GM18517 (cell line): ENCODE results near the gene AFAP1L1.

Experiments
- ATAC-seq: cut with Tn5 transposase; IDR thresholded peaks from one replicate; pipeline ENCODE4 v1.9.1; 2021; ENCODE audit warnings: mild to moderate bottlenecking, moderate library complexity; ENCODE audit not compliant: unreplicated experiment

The AFAP1L1 gene

DNA sequence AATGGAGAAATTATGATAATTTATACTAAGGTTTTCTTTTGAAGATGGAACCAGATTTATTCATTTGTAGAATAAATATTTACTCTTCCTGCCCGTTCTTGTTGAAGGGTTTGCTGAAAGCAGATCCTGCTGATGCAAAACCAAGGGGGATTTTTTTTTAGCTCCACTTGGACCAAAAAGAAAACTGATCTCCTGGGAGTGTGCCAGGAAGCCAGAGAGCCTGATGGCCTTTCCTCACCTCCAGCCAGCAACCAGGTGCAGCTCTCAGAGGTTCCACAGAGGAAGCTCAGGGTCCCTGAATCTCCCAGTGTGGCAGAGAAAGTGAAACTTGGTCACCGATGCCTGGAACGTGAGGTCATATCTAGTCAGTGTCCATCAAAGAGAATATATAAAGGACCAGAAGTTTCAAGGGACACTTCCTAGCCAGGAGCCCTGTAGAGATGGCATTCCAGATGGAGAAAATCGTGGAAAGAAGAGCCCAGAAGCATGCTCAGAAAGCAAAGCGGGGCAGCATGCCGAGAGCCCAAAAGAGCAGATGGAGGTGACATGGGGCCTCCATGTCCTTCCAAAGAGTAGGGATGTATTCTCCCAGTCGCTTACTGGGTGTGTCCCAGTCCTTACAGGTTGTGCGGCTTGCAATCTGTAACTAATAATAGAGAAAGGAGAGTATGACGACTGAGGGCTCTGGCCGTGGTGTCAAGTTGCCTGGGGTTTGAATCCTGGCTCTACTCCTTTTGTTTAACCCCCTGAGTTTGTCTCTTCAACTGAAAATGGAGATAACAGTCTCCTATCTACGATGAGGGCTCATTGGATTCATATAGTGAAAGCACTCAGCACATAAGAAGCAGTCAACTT, 12.2 kb downstream of the AFAP1L1 start:
- no peak for ATAC-seq

DNA sequence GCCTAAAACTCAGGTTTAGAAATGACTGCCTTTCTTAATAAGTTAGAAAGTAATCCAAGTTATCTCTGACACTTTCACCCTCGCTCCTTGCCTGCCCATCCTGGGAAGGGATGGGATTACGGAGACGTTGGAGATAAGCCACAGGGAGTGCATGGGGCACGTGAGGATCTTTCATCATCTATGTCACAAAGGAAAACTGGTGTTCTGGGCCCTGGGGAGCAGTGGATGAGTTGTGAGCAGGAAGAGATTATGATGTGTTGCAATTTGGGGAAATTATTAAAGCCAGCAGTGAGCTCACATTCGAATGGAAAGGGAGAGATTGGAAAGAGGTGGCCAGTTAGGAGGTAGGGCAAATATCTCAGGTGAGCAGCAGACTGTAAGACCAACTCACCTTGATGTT, 12.8 kb downstream of the AFAP1L1 start:
- no peak for ATAC-seq

DNA sequence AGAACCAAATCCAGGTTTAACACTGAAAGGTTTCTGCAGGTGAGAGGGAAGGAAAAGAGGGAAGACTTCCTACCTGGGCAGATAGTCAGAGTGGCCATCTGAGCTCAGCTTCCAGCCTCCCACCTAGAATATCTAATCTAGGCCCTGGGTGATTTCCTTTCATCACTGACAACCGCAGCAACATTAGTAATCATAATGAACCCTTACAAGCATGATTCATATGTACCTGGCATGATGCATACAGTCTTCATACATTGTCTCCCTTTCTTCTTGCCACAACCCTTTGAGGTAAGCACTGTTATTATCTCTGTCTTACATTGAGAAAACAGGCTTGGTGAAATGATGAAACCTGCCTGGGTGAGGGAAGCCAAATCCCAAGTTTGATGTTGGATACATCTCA, 13.5 kb downstream of the AFAP1L1 start:
- ATAC-seq, result no peak

DNA sequence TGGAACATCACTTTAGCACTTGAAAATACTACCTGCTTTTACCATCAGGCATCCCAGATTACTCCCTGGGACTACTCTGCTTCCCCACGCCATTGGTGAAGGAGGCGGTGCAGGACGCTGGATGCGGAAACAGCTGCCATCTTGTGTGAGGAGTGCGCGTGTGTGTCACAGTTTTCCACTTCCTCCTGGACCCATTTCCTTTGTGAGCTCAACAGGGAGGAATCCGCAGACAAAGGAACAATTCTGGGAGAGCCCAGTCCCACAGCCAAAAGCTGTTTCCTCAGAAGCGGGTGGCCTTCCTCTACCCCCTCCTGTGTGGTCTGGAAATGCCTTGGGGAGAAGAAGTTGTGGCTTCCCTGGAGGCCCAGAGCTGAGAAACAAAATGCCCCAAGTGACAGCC, 16.8 kb downstream of the AFAP1L1 start:
- ATAC-seq, result no peak

DNA sequence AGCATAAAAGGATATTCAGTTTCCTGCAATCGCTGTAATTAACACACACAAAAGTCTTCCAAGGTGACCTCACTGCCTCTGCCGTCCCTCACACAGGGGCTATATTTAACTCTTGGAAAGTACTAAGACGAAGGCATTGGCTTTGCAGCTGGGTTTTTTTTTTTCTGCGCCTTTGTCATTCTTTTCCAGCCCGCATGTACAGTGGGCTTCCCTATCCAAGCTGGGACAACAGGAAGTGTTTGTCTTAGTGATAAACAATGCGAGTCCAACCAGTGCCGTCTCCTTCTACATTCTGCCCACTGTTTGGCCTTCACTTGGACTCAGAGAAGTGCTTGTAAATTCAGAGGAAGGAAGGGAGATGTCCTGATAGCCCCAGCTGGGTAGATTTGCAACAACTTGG, 17.6 kb downstream of the AFAP1L1 start:
- ATAC-seq, result no peak

DNA sequence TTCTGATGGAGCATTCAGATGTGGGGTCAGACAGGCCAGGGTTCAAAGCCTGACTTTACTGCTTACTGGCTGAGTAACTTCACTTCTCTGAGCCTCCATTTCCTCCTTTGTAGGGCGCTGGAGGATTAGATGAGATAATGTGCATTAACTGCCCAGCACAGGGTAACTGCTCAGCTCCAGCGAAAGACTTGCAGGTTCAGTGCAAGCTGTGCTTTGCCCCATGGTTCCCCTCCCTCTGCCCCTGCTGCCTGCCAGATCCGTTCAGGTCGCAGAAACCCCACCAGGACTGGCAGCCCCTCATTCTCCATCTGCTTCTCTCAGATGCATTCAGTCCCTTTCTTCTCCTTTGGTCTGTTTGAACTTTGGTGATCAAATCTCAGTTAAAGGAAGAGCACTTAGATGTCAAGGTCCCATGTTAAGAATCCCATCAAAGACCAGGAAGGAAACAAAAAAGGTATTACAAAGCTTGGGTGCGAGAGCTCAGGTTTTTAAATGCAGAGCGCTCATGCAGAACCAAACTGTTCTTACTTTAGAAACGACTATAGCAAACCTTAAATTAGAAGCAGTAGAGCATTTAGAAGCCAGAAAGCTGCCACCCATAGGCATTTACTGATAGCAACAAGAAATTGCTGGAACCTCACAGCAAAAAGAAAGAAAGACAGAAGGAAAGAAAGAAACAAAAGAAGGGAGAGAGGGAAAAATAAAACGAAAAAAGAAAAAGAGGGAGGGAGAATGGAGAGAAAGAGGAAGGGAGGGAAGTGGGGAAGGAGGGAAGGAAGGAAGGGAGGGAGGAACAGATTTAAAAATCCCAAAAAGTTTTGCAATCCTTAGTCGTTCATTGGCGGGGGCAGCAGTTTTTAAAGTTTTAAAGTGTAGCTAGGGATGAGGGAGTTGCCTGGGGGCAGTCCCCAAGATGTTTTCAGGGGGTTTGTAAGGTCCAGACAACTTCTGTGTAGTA, 23.5 kb downstream of the AFAP1L1 start:
- no peak for ATAC-seq

DNA sequence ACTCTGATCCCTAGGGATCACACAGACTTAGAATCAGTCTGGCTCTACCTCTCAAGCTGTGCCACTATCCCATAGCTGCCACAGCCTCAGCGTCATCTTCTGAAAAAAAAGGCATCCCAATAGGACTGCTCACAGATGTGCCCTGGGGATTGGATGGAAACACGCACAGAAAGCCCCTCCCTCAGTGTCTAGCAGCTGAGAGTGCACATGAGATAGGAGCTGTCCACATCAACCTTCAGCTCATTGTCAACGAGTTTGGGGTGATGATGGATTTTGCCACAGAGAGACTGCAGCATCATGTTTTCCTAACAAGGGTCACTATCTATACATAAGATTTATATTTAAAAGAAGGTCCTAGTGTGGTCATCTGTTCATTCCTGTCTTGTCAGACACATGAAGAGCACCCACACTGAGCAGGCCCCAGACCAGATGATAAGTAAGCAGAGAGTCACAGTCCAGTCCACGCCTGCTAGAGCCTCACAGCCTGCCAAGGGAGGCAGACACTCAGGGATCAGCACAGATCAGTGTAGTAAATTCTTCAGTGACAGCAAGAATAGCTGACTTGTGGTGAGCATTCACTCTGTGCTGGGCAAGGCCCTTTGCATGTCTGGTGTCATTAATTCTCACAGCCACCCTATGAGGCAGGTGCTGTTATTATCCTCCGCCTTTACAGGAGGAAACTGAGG, 25.8 kb downstream of the AFAP1L1 start:
- ATAC-seq, result no peak

DNA sequence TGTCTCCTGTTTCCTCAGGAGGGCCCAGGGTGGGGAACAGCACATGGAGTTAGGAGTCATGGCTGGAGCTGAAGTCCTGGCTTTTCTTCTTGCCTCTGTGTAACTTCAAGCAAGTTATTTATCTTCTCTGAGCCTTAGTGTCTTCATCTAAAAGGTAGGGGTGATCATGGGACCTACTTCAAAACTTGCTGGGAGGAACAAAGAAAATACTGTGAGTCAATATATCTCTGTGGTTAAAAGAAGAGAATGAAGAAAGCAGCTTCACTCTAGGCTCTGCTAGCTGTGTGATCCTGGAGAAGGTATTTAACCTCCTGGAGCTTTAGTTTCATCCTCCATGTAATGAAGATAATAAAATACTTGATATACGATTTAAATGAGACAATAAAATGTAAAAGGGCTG, 26.5 kb downstream of the AFAP1L1 start:
- no peak for ATAC-seq

DNA sequence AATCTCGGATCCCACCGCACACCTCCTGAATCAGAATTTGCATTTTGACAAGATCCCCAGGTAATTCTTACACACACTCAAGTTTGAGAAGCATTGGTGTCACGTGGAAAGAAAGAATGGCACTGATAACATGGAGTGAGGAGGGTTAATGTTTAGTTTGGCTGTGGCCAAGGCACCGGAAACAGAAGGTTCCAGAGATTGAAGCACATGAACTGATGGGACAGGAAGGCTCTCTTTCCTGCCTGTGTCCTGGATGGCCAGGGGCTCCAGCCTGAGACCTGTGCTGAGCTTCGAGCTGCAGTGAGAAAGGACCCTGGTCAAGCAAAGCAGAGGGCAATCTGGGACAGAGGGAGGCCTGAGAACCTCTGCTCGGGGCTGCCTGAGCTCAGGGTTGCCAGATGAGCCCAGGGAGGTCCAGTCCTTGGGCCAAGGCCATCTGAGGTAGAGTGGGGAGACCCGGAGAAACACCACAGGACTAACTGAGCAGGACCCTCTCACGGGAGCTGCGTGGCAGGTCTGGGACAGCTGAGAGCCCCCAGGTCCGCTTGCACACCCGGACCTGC, 27.3 kb downstream of the AFAP1L1 start:
- ATAC-seq, result no peak

DNA sequence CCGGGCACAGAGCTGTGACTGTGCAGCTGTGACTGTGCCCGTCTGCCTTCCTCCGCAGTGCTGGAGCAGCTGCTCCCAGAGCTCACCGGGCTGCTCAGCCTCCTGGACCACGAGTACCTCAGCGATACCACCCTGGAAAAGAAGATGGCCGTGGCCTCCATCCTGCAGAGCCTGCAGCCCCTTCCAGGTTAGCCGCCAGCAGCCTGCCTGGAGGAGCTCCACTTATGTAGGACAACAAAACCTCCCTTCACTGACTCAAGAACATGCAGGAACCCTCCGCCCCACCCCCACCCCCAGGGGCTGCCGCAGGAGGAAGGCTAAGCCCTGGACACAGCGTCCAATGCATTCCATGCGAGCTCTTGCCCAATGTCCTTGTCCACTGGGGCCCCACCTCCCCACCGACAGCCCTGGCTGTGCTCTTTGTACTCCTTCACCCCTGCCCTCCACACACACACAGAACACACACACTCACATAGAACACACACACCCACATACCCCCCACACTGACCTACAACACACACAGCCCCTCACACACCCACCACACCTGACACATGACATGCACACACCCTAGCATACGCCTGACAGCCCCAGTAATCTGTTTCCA, 27.9 kb downstream of the AFAP1L1 start:
- no peak for ATAC-seq

DNA sequence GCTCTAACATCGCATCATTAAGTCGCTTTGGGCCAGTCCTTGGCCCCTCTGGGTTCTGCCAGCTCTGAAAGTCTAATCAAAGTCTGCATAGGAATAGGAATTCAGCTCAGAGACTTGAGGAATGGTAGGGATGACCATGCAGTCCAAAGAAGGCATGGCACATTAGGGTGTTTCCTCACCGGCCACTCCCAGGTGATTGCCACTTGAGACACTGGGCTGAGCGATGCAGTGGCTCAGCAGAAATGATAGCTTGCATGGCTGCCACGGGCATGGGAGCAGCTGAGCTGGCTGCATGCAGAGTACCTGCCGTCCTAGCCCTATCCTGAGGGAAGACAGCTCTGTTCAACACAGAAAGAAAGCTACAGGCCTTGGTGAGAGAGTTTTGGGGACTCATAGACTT, 28.8 kb downstream of the AFAP1L1 start:
- no peak for ATAC-seq

DNA sequence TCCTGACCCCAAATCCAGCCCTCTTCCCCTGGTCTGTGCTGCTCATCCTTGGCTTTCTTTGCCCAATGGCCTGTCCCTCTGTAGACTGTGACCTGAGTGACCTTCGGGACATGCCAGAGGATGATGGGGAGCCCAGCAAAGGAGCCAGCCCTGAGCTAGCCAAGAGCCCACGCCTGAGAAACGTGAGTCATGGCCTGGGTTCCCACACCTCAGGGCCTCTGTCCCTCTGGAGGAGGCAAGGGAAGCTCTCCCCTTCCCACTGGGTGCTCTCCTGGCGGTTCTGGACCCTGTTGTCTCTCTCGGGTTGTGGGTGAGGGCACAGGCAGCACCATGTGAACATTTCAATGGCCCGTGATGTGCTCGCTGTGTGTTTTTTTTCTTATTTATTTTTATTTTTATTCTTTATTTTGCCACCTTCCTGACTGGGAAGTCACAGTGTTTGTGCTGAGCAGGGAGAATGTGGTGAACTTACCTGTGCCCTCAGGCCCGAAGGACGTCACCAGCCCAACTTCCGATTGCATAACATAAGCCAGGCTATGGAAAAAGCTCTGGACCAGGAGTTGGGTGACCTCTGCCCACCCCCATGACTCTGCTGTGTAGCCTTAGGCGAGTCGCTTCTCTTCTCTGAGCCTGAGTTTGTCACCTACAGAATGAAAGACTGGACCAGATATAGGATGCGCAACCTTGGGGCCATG, 29.5 kb downstream of the AFAP1L1 start:
- no peak for ATAC-seq

DNA sequence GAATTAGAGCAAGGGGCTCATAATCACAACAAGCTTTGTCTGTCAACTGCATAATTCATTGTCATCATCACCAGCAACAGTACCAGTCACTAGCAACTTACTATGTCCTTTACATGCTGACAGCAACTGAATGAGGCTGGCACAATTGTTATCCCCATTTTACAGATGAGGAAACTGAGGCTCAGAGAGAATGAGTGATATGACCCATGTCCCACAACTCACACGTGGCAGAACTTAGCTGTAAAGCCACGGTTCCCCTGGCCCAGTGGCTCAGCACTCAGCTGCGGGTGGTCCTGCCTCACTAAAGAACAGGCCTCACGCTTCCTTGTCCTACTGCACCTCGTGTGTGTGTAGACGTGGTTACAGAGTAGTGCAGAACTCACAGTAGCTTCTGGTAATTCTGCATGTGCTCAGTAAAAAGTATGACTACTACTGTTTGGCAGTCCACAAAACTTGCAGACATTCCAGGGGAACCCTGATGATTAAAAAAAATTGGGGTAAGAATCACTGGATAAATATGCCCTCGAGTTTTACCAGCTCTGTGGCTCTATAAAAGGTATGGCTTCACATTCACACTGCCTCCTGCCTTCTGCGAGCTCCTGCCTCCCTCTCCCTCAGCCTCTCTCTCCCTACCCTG, 30.2 kb downstream of the AFAP1L1 start:
- no peak for ATAC-seq

DNA sequence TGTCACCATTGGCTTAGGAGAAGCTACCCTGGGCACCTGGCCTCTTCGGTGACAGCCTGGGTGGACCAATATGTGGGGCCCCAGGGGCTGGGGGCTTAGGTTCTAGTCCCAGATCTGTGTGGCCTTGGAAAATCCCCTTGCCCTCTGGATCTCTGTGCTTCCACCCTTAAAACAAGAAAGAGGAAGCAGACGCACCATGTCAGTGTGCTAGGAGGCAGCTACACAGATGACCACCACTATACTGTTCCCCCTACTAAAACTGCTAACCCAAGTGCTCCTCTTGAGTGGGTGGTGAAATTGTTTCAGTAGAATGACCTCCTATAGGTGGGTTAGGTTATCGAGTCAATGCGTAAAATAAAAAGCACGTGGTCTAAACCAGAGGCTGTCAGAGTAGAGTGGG, 31.0 kb downstream of the AFAP1L1 start:
- no peak for ATAC-seq

DNA sequence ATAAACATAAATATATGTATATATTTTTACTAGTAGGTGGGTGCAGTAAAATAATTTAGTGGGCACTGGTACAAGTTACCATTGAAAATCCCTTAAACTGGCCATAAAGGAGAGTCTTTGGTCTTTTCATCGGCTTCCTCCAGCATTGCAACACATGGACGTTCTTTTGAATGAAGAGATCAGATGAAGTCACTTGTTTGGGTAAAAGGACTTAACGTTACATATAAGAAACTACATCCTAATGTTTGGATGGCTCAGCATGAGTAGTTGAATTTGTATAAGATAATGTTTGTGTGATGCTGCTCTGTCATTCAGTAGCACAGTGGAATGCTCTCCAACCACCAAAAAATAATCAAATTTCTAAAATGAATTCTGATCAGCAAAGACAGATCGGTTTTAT, 31.6 kb downstream of the AFAP1L1 start:
- no peak for ATAC-seq

DNA sequence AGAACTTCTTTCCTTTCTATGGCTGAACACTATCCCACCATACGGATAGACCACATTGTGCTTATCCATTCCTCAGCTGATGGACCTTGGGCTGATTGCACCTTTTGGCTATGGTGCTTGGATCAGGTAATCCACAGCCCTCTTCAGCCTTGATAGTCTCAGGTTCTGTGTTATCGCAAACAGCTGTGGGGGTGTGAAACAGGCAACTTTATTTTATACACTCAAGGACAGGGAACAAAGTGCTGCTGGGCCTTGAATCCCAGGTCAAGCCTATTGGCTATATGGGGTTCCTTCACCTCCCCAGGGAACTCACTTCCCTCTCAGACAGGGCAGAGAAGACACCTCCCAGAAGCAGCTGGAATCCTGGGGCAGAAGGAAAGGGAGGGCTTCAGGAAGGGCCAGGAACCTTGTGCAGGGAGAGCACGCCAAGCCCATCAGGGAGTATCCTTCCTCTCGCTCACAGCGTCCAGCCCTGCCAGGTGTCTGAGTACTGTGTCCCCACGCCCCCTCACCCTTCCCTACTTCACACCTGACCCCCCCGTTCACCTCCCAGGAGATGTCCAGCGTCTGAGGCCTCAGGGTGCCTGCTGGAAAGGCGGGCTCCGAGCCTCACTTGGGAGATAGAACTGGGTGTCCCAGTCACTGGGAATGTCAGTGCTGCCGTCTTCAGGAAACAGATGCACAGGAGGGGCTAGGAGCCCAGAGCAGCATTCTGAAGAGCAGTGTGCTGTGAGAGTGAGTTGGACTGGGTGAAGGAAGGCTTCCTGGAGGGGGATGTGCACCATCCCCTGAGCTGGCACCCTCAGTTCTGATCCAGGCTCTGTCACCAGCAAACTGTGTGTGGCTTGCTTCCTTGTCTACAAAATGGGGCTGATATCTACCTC, 32.8 kb downstream of the AFAP1L1 start:
- no peak for ATAC-seq

DNA sequence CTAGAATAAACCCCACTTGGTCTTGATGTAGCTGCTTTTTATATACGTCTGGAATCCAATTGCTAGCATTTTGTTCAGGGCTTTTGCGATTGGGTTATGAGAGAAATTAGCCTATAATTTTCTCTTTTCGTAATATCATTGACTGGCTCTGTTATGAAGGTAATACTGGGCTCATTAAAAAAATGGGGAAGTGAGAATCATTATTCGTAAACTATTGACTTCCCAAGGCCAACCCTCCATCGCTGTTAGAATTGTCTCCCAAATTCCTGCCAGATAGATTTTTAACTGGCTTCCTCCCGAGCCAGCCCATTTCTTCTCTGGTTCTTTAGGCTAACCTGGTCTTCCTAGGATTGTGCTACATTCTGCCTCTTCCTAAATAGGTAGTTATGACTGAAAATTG, 37.7 kb downstream of the AFAP1L1 start:
- ATAC-seq, result no peak

DNA sequence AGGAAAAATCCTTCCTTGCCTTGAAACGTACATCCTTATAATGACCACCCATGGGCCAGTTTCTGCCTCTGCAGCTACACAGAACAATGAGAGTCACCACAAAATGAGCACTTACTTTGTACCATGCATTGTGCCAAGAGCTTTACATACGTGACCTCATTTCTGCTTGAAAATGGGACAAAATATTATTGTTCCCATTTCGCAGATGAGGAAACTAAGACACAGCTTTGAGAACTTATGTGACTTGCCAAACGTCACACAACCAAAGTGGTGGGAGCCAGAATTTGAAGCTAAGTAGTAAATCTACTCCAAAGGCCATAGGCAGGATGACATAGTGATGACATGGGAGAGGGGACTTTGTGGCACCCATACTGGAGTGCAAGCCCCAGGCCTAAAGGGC, 38.8 kb downstream of the AFAP1L1 start:
- ATAC-seq, result no peak
